SH-SY5Y (cell line): ENCODE results near the gene GJD4.

ENCODE experiments used
- GATA2 ChIP-seq: IDR thresholded peaks from 2 replicates; pipeline ENCODE4 v1.6.1; 2011; ENCODE audit warnings: mild to moderate bottlenecking, low read depth, low read length
- GATA3 ChIP-seq: IDR thresholded peaks from 2 replicates; pipeline ENCODE4 v1.6.1; 2011; ENCODE audit warnings: low read depth, mild to moderate bottlenecking, low read length, moderate library complexity

- no peak for TF ChIP-seq GATA3
- no peak for TF ChIP-seq GATA2
Observed at GRCh38 chr10:35576730-35577129, 28.4 kb upstream of the GJD4 start.
